Mesothelial cell of epicardium (in vitro differentiated cells): ENCODE data around the gene ELN. TPM values are rescaled to one million over a fixed set of nuclear protein-coding genes. Genes with fewer than 3 reads are reported as not detected.

Experiments used
- DNase-seq, 2 experiments: peaks; one replicate each; pipeline ENCODE4 v3.0.0; 2021; ENCODE audit warnings: low spot score in 2 of 2; ENCODE audit not compliant: unreplicated experiment in 2 of 2
- H3K27ac Mint-ChIP-seq: 2 replicates; pipeline ENCODE4 v1.8.0; 2021; ENCODE audit warnings: mixed read lengths
- H3K27me3 Mint-ChIP-seq: 2 replicates; pipeline ENCODE4 v1.8.0; 2021; ENCODE audit warnings: low read depth, mixed read lengths
- H3K36me3 Mint-ChIP-seq: 2 replicates; pipeline ENCODE4 v1.8.0; 2021; ENCODE audit warnings: mixed read lengths
- H3K4me1 Mint-ChIP-seq: 2 replicates; pipeline ENCODE4 v1.8.0; 2021; ENCODE audit warnings: mixed read lengths
- H3K4me3 Mint-ChIP-seq: 2 replicates; pipeline ENCODE4 v1.8.0; 2021; ENCODE audit warnings: mild to moderate bottlenecking, moderate library complexity, mixed read lengths
- H3K9me3 Mint-ChIP-seq: 2 replicates; pipeline ENCODE4 v1.8.0; 2021; ENCODE audit warnings: mixed read lengths
- CTCF ChIP-seq: fragments of 200-600 bp; sonication (generic); IDR thresholded peaks from one replicate; pipeline ENCODE4 v1.5.0; 2021; ENCODE audit warnings: antibody characterized with exemption; ENCODE audit not compliant: unreplicated experiment
- total RNA-seq: library from RNA; stranded (reverse); gene quantifications from 3 replicates; pipeline ENCODE4 v1.2.1, GENCODE V29; 2021

ELN gene
- total RNA-seq, 1 donor from 2014 or later, result 32.9 TPM

GRCh38 chr7:74057216-74057925, 29.4 kb downstream of the ELN start:
- Mint-ChIP-seq H3K9me3 (no peaks in the 10 kb centered on the region), H3K4me1 (peaks cover 4% of the 10 kb centered on the region), H3K27ac (no peak overlapping the region), H3K4me3 (no peak overlapping the region), H3K27me3 (peaks cover 18% of the 10 kb centered on the region), H3K36me3 (no peaks in the 10 kb centered on the region)
- no peak for TF ChIP-seq CTCF
- no peak for DNase-seq

- peaks cover 4% of the 10 kb centered on the region for H3K4me1 Mint-ChIP-seq
- H3K4me3 Mint-ChIP-seq, result no peak overlapping the region
- DNase-seq, result no peak
- H3K36me3 Mint-ChIP-seq, result no peaks in the 10 kb centered on the region
- TF ChIP-seq CTCF, result no peak
- no peaks in the 10 kb centered on the region for H3K9me3 Mint-ChIP-seq
- no peak overlapping the region for H3K27ac Mint-ChIP-seq
- H3K27me3 Mint-ChIP-seq, result peaks cover 16% of the 10 kb centered on the region
These were observed 30.0 kb downstream of the ELN start for GRCh38 chr7:74057987-74058386.

- Mint-ChIP-seq H3K27ac (no peak overlapping the region), H3K4me1 (peaks cover 4% of the 10 kb centered on the region), H3K27me3 (peaks cover 13% of the 10 kb centered on the region), H3K36me3 (no peaks in the 10 kb centered on the region), H3K4me3 (no peak overlapping the region), H3K9me3 (no peaks in the 10 kb centered on the region)
- no peak for TF ChIP-seq CTCF
- DNase-seq, result no peak
These were observed 30.5 kb downstream of the ELN start for GRCh38 chr7:74058486-74058885.

GRCh38 chr7:74059037-74059436, 31.1 kb downstream of the ELN start:
- DNase-seq, result no peak
- Mint-ChIP-seq H3K27ac (no peak overlapping the region), H3K27me3 (peaks cover 11% of the 10 kb centered on the region), H3K4me3 (no peak overlapping the region), H3K9me3 (no peaks in the 10 kb centered on the region), H3K36me3 (no peaks in the 10 kb centered on the region), H3K4me1 (peaks cover 4% of the 10 kb centered on the region)
- no peak for TF ChIP-seq CTCF

- Mint-ChIP-seq H3K9me3 (no peaks in the 10 kb centered on the region), H3K27me3 (peaks cover 10% of the 10 kb centered on the region), H3K4me3 (no peak overlapping the region), H3K36me3 (no peaks in the 10 kb centered on the region), H3K4me1 (peaks cover 4% of the 10 kb centered on the region), H3K27ac (no peak overlapping the region)
- no peak for DNase-seq
- no peak for TF ChIP-seq CTCF
These were observed 32.0 kb downstream of the ELN start for GRCh38 chr7:74059681-74060588.
